ENCODE data around the gene HOPX. TPM values are rescaled to one million over a fixed set of nuclear protein-coding genes. Genes with fewer than 3 reads are reported as not detected.
"Not testable (repeated sequence)": the region's sequence is repeated elsewhere in the genome, so short reads cannot be mapped to it uniquely, and the experiment has no call there.

The HOPX gene
- total RNA-seq (ENCODE audit: low replicate concordance) = 42.1 and 136 TPM in 2 replicates
- long read RNA-seq, transcript HOPX-205 (4 exons, 1,543 nt) = minor isoform, 32 of 564 reads
- long read RNA-seq, transcript HOPX-201 (3 exons, 1,129 nt) = minor isoform, 86 of 564 reads
- long read RNA-seq, transcript HOPX-202 (3 exons, 1,611 nt) = major isoform, 366 of 564 reads
- long read RNA-seq, transcript HOPX-206 (2 exons, 1,248 nt) = minor isoform, 23 of 564 reads
- long read RNA-seq, partial matches to known transcripts = 8 of 564 reads
- long read RNA-seq, other reads (novel, unspliced or antisense) = 31 of 564 reads

- H3K27me3 Mint-ChIP-seq = peaks cover 2% of the 10 kb centered on the region
- peaks cover 3% of the 10 kb centered on the region for H3K36me3 Mint-ChIP-seq
- H3K4me3 Mint-ChIP-seq = peak within 1 kb of the TSS; percentile 78
- TF ChIP-seq CTCF (conservative IDR thresholded peaks at IDR 0.05) = no peak
- H3K27ac Mint-ChIP-seq = peak within 1 kb of the TSS; percentile 89
- DNase-seq (ENCODE audit: extremely low spot score, unreplicated experiment) = no peak
- H3K4me1 Mint-ChIP-seq (ENCODE audit: unreplicated experiment) = peaks cover 14% of the 10 kb centered on the region
- peaks cover 6% of the 10 kb centered on the region for H3K9me3 Mint-ChIP-seq
These were observed at the start of gene HOPX for GRCh38 chr4:56681158-56681852. Gene HOPX (minus strand): TSS chr4:56681296. CDS start chr4:56657816, 23,480 bp downstream.

GRCh38 chr4:56730097-56730496 is 49.0 kb upstream of the HOPX start:
- no peak for DNase-seq (ENCODE audit: extremely low spot score, unreplicated experiment)
- H3K4me3 Mint-ChIP-seq = no peak overlapping the region
- no peak for TF ChIP-seq CTCF (conservative IDR thresholded peaks at IDR 0.05)
- peaks cover 7% of the 10 kb centered on the region for H3K9me3 Mint-ChIP-seq
- no peaks in the 10 kb centered on the region for H3K27me3 Mint-ChIP-seq
- H3K4me1 Mint-ChIP-seq (ENCODE audit: unreplicated experiment) = peaks cover 4% of the 10 kb centered on the region
- no peaks in the 10 kb centered on the region for H3K36me3 Mint-ChIP-seq
- H3K27ac Mint-ChIP-seq = no peak overlapping the region

GRCh38 chr4:56728512-56728911 is 47.4 kb upstream of the HOPX start:
- no peak for TF ChIP-seq CTCF (conservative IDR thresholded peaks at IDR 0.05)
- H3K36me3 Mint-ChIP-seq = no peaks in the 10 kb centered on the region
- no peak overlapping the region for H3K4me3 Mint-ChIP-seq
- H3K27ac Mint-ChIP-seq = no peak overlapping the region
- no peak for DNase-seq (ENCODE audit: extremely low spot score, unreplicated experiment)
- peaks cover 7% of the 10 kb centered on the region for H3K9me3 Mint-ChIP-seq
- H3K4me1 Mint-ChIP-seq (ENCODE audit: unreplicated experiment) = peaks cover 4% of the 10 kb centered on the region
- no peaks in the 10 kb centered on the region for H3K27me3 Mint-ChIP-seq

GRCh38 chr4:56727150-56727549 is 46.1 kb upstream of the HOPX start:
- no peaks in the 10 kb centered on the region for H3K9me3 Mint-ChIP-seq
- H3K36me3 Mint-ChIP-seq = no peaks in the 10 kb centered on the region
- H3K27ac Mint-ChIP-seq = no peak overlapping the region
- peaks cover 4% of the 10 kb centered on the region for H3K4me1 Mint-ChIP-seq (ENCODE audit: unreplicated experiment)
- no peaks in the 10 kb centered on the region for H3K27me3 Mint-ChIP-seq
- TF ChIP-seq CTCF (conservative IDR thresholded peaks at IDR 0.05) = no peak
- H3K4me3 Mint-ChIP-seq = no peak overlapping the region
- DNase-seq (ENCODE audit: extremely low spot score, unreplicated experiment) = no peak

- not testable (repeated sequence) for H3K36me3 Mint-ChIP-seq; H3K4me3 Mint-ChIP-seq; H3K4me1 Mint-ChIP-seq (ENCODE audit: unreplicated experiment); H3K27me3 Mint-ChIP-seq; H3K9me3 Mint-ChIP-seq; H3K27ac Mint-ChIP-seq; DNase-seq (ENCODE audit: extremely low spot score, unreplicated experiment)
These were observed 45.5 kb upstream of the HOPX start for GRCh38 chr4:56726593-56726992.

- peaks cover 4% of the 10 kb centered on the region for H3K4me1 Mint-ChIP-seq (ENCODE audit: unreplicated experiment)
- H3K27ac Mint-ChIP-seq = no peak overlapping the region
- DNase-seq (ENCODE audit: extremely low spot score, unreplicated experiment) = no peak
- TF ChIP-seq CTCF (conservative IDR thresholded peaks at IDR 0.05) = no peak
- no peaks in the 10 kb centered on the region for H3K9me3 Mint-ChIP-seq
- no peak overlapping the region for H3K4me3 Mint-ChIP-seq
- no peaks in the 10 kb centered on the region for H3K27me3 Mint-ChIP-seq
- no peaks in the 10 kb centered on the region for H3K36me3 Mint-ChIP-seq
These were observed 42.6 kb upstream of the HOPX start for GRCh38 chr4:56723659-56724230.

Data from type B pancreatic cell (in vitro differentiated cells).